ENCODE results near the gene MOV10. TPM values are rescaled to one million over a fixed set of nuclear protein-coding genes. Genes with fewer than 3 reads are reported as not detected.

Gene MOV10
- total and polyA plus RNA-seq, 2 of the 13 experiments (the other 11 are each of a cell fraction or from before 2014, with no cell fraction given), result 56.4 to 58.2 TPM

DNA sequence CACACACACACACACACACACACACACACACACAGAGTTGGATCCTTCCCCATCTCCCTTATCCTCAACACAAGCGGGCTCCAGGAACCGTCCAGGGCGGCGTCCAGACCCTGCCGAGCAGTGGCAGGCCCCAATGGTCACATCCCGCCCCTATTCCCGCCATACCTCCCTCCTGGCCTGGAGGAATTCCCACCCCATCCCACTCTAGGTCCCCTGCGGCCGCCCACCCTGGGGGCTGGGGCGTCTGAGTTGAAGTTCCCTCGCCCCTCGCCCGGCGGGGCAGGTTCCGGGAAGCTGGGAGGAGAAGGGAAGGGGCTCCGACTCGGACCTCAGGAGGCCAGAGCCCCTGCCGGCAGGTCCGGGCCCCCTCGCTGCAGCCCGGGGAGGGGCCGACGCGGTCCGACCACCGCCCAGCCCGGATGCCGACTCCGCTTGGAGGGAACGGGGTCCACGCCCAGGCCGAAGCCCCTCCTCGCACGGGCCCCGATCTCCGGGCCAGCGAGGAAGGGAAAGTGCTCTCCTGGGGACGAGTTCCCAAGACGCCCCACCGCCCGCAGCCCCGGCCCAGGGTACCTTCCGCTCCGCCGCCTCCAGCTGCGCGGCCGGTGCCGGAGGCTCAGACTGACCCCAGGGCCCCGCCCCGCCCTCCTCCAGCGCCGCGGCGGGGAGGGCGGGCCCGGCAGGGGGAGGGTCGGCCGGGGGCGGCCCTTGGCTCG lies 32.2 kb downstream of the MOV10 start, which contains the start of gene RHOC (continued):
- TF ChIP-seq ZNF879 (CRISPR knock-in tag; IDR thresholded peaks at IDR 0.05) (0 out of 2 replicates have a peak, but pooled peaks have one; percentile 39), SCMH1 (CRISPR knock-in tag; IDR thresholded peaks at IDR 0.05; ENCODE audit: borderline replicate concordance) (no peak), ZSCAN22 (CRISPR knock-in tag; IDR thresholded peaks at IDR 0.05) (no peak), NFIB (CRISPR knock-in tag; IDR thresholded peaks at IDR 0.05; ENCODE audit: borderline replicate concordance) (no peak), ZNF616 (CRISPR knock-in tag; IDR thresholded peaks at IDR 0.05; ENCODE audit: low read depth) (no peak), PHB2 (IDR thresholded peaks at IDR 0.05; ENCODE audit: partially characterized antibody) (no peak), IRX3 (CRISPR knock-in tag; IDR thresholded peaks at IDR 0.05; ENCODE audit: borderline replicate concordance, low read depth) (0 out of 2 replicates have a peak, but pooled peaks have one; percentile 11), ZSCAN12 (CRISPR knock-in tag; IDR thresholded peaks at IDR 0.05) (no peak), SNAPC2 (CRISPR knock-in tag; IDR thresholded peaks at IDR 0.05) (no peak), ZNF383 (CRISPR knock-in tag; IDR thresholded peaks at IDR 0.05; ENCODE audit: borderline replicate concordance) (no peak), GABPB1 (CRISPR knock-in tag; IDR thresholded peaks at IDR 0.05) (peak; percentile 63; the same call in 1 of the 2 replicates), GPN1 (CRISPR knock-in tag; IDR thresholded peaks at IDR 0.05; ENCODE audit: borderline replicate concordance) (no peak)
- TF ChIP-seq, protein P1, sequence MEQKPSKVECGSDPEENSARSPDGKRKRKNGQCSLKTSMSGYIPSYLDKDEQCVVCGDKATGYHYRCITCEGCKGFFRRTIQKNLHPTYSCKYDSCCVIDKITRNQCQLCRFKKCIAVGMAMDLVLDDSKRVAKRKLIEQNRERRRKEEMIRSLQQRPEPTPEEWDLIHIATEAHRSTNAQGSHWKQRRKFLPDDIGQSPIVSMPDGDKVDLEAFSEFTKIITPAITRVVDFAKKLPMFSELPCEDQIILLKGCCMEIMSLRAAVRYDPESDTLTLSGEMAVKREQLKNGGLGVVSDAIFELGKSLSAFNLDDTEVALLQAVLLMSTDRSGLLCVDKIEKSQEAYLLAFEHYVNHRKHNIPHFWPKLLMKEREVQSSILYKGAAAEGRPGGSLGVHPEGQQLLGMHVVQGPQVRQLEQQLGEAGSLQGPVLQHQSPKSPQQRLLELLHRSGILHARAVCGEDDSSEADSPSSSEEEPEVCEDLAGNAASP (CRISPR knock-in tag; IDR thresholded peaks at IDR 0.05; ENCODE audit: borderline replicate concordance), result no peak
- TF ChIP-seq, protein P2, sequence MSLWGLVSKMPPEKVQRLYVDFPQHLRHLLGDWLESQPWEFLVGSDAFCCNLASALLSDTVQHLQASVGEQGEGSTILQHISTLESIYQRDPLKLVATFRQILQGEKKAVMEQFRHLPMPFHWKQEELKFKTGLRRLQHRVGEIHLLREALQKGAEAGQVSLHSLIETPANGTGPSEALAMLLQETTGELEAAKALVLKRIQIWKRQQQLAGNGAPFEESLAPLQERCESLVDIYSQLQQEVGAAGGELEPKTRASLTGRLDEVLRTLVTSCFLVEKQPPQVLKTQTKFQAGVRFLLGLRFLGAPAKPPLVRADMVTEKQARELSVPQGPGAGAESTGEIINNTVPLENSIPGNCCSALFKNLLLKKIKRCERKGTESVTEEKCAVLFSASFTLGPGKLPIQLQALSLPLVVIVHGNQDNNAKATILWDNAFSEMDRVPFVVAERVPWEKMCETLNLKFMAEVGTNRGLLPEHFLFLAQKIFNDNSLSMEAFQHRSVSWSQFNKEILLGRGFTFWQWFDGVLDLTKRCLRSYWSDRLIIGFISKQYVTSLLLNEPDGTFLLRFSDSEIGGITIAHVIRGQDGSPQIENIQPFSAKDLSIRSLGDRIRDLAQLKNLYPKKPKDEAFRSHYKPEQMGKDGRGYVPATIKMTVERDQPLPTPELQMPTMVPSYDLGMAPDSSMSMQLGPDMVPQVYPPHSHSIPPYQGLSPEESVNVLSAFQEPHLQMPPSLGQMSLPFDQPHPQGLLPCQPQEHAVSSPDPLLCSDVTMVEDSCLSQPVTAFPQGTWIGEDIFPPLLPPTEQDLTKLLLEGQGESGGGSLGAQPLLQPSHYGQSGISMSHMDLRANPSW (CRISPR knock-in tag; IDR thresholded peaks at IDR 0.05; ENCODE audit: borderline replicate concordance), result no peak
- TF ChIP-seq, protein P3, sequence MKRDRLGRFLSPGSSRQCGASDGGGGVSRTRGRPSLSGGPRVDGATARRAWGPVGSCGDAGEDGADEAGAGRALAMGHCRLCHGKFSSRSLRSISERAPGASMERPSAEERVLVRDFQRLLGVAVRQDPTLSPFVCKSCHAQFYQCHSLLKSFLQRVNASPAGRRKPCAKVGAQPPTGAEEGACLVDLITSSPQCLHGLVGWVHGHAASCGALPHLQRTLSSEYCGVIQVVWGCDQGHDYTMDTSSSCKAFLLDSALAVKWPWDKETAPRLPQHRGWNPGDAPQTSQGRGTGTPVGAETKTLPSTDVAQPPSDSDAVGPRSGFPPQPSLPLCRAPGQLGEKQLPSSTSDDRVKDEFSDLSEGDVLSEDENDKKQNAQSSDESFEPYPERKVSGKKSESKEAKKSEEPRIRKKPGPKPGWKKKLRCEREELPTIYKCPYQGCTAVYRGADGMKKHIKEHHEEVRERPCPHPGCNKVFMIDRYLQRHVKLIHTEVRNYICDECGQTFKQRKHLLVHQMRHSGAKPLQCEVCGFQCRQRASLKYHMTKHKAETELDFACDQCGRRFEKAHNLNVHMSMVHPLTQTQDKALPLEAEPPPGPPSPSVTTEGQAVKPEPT (CRISPR knock-in tag; IDR thresholded peaks at IDR 0.05; ENCODE audit: low read depth), result no peak
- TF ChIP-seq, protein P4, sequence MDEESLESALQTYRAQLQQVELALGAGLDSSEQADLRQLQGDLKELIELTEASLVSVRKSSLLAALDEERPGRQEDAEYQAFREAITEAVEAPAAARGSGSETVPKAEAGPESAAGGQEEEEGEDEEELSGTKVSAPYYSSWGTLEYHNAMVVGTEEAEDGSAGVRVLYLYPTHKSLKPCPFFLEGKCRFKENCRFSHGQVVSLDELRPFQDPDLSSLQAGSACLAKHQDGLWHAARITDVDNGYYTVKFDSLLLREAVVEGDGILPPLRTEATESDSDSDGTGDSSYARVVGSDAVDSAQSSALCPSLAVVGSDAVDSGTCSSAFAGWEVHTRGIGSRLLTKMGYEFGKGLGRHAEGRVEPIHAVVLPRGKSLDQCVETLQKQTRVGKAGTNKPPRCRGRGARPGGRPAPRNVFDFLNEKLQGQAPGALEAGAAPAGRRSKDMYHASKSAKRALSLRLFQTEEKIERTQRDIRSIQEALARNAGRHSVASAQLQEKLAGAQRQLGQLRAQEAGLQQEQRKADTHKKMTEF (CRISPR knock-in tag; IDR thresholded peaks at IDR 0.05), result 0 out of 2 replicates have a peak, but pooled peaks have one; percentile 8
- TF ChIP-seq, protein P5, sequence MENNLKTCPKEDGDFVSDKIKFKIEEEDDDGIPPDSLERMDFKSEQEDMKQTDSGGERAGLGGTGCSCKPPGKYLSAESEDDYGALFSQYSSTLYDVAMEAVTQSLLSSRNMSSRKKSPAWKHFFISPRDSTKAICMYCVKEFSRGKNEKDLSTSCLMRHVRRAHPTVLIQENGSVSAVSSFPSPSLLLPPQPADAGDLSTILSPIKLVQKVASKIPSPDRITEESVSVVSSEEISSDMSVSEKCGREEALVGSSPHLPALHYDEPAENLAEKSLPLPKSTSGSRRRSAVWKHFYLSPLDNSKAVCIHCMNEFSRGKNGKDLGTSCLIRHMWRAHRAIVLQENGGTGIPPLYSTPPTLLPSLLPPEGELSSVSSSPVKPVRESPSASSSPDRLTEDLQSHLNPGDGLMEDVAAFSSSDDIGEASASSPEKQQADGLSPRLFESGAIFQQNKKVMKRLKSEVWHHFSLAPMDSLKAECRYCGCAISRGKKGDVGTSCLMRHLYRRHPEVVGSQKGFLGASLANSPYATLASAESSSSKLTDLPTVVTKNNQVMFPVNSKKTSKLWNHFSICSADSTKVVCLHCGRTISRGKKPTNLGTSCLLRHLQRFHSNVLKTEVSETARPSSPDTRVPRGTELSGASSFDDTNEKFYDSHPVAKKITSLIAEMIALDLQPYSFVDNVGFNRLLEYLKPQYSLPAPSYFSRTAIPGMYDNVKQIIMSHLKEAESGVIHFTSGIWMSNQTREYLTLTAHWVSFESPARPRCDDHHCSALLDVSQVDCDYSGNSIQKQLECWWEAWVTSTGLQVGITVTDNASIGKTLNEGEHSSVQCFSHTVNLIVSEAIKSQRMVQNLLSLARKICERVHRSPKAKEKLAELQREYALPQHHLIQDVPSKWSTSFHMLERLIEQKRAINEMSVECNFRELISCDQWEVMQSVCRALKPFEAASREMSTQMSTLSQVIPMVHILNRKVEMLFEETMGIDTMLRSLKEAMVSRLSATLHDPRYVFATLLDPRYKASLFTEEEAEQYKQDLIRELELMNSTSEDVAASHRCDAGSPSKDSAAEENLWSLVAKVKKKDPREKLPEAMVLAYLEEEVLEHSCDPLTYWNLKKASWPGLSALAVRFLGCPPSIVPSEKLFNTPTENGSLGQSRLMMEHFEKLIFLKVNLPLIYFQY (CRISPR knock-in tag; IDR thresholded peaks at IDR 0.05; ENCODE audit: borderline replicate concordance), result no peak
